Esophagus muscularis mucosa (tissue), 4 donors: ENCODE measurements around the gene LCN6.

Experiments
- CTCF ChIP-seq, 3 experiments: fragments of 200-600 bp in 2 of 3; fragments of 450-650 bp in 1 of 3; sonication (generic) in 2 of 3; IDR thresholded peaks; one replicate each; pipeline ENCODE4 v1.5.1; 2017 to 2019; ENCODE audit warnings: antibody characterized with exemption in 3 of 3, mild to moderate bottlenecking in 2 of 3, moderate library complexity in 1 of 3
- EP300 ChIP-seq: sonication (generic); formaldehyde crosslinking; IDR thresholded peaks from one replicate; pipeline ENCODE4 v1.6.1; 2017; ENCODE audit warnings: antibody characterized with exemption
- POLR2A ChIP-seq: fragments of 450-650 bp; IDR thresholded peaks from one replicate; pipeline ENCODE4 v1.6.1; 2017; ENCODE audit warnings: antibody characterized with exemption, moderate library complexity, mild to moderate bottlenecking, low read depth
- POLR2AphosphoS5 ChIP-seq, 2 donors: sonication (generic); formaldehyde crosslinking; IDR thresholded peaks; one replicate each; pipeline ENCODE4 v1.6.1; 2017; ENCODE audit warnings: antibody characterized with exemption in 2 of 2

DNA sequence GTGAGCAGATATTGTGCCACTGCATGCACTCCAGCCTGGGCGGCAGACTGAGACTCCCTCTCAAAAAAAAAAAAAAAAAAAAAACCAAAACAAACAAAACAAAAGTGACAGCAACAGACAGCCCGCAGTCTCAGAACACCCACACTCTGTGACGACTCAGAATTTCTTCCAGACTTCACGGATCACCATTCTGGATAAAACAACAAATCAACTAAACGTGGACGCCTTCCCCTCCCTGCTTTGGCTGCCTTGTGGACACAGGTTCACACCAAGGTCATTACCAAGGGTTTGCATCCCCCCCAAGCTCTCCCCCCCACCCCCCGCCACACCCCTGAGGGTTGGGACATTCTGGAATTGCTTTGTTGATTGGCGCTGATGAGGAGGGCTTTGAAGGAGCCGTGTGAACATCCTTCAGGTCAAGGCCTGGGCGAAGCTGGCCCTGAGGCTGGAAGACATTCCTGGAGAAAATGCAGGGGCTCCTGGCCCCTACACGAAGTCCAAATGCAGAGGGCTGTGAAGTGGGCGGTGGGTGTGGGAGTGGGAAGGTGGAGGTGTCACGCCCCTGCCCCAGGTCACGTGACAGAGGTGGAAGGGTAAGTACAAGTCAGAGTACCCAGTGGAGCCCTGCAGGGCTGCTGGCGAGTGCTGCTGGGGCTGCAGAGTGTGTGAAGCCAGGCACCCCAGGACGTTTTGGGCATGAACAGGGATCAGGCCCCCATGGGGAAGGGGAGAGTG lies 15.7 kb downstream of the LCN6 start:
- TF ChIP-seq POLR2AphosphoS5 (IDR thresholded peaks at IDR 0.05) (no peak), CTCF (IDR thresholded peaks at IDR 0.05) (no peak), POLR2A (no peak), EP300 (no peak)
